Measurements from ENCODE around the gene ALX4.

DNA sequence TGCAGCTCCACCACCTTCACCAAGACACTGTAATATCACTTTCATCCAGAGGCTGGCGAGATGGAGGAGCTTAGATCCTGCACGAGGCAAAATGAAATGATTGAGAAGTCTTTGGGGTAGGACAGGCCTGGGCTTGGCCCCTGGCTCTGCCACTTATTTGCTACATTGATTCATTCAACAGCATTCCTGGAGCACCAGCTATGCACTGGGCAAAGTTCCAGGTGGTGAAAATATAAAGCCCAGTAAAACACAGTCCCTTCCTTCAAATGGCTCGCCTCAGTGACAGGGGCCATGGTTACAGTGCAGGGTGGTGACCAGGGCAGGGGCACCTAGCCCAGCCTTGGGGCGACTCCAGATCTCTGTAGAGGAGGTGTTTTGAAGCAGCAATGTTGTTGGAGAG is 19.7 kb downstream of the ALX4 start:
- no peak for TF ChIP-seq POLR2A (IDR thresholded peaks at IDR 0.05)
- TF ChIP-seq, protein P1, sequence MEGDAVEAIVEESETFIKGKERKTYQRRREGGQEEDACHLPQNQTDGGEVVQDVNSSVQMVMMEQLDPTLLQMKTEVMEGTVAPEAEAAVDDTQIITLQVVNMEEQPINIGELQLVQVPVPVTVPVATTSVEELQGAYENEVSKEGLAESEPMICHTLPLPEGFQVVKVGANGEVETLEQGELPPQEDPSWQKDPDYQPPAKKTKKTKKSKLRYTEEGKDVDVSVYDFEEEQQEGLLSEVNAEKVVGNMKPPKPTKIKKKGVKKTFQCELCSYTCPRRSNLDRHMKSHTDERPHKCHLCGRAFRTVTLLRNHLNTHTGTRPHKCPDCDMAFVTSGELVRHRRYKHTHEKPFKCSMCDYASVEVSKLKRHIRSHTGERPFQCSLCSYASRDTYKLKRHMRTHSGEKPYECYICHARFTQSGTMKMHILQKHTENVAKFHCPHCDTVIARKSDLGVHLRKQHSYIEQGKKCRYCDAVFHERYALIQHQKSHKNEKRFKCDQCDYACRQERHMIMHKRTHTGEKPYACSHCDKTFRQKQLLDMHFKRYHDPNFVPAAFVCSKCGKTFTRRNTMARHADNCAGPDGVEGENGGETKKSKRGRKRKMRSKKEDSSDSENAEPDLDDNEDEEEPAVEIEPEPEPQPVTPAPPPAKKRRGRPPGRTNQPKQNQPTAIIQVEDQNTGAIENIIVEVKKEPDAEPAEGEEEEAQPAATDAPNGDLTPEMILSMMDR (IDR thresholded peaks at IDR 0.05): no peak
